H1 (cell line): ENCODE results near the gene GRM1. TPM values are rescaled to one million over a fixed set of nuclear protein-coding genes. Genes with fewer than 3 reads are reported as not detected.

Source experiments
- CTCF ChIA-PET: fragments of 300-600 bp; sonication (Branson Sonifier 250); formaldehyde crosslinking; loops from one replicate; lab custom pipeline; 2021; ENCODE audit not compliant: partially characterized antibody; lab: Charles Lee
- POLR2A ChIA-PET: fragments of 300-600 bp; sonication (Branson Sonifier 250); formaldehyde crosslinking; loops from one replicate; lab custom pipeline; 2021; ENCODE audit warnings: inconsistent platforms; ENCODE audit not compliant: partially characterized antibody; lab: Charles Lee
- DNase-seq, 2 experiments: peaks; one replicate each; pipeline versions ENCODE4 v3.0.0 to v3.0.0-alpha.2; 2010 to 2022; ENCODE audit warnings: low spot score in 2 of 2, low read depth in 1 of 2, mixed read lengths in 1 of 2
- FAIRE-seq: peaks from 2 replicates; lab custom pipeline; 2011; peaks lifted over from hg19 to GRCh38; lab: Jason Lieb, UNC
- H2AFZ ChIP-seq: 2 replicates; pipeline ENCODE4 v1.8.1; 2012; ENCODE audit warnings: low read length, inconsistent platforms
- H2AK5ac ChIP-seq: 2 replicates; pipeline ENCODE4 v1.6.1; 2013; ENCODE audit warnings: low read depth, low read length
- H2BK120ac ChIP-seq: replicated peaks from 2 replicates; pipeline ENCODE3; 2013; ENCODE audit warnings: low read depth, low read length, inconsistent platforms
- H2BK12ac ChIP-seq: 2 replicates; pipeline ENCODE4 v1.6.1; 2013; ENCODE audit warnings: low read depth, low read length
- H2BK15ac ChIP-seq: 2 replicates; pipeline ENCODE4 v1.6.1; 2013; ENCODE audit warnings: low read length
- H2BK20ac ChIP-seq: 2 replicates; pipeline ENCODE4 v1.6.1; 2013; ENCODE audit warnings: low read length
- H2BK5ac ChIP-seq: 2 replicates; pipeline ENCODE4 v1.6.1; 2013; ENCODE audit warnings: low read depth, low read length
- H3K14ac ChIP-seq: 2 replicates; pipeline ENCODE4 v1.6.1; 2013; ENCODE audit warnings: inconsistent platforms; ENCODE audit not compliant: insufficient read length
- H3K18ac ChIP-seq: 2 replicates; pipeline ENCODE4 v1.6.1; 2013; ENCODE audit warnings: low read length; ENCODE audit errors: extremely low read depth
- H3K23ac ChIP-seq: 2 replicates; pipeline ENCODE4 v1.6.1; 2013; ENCODE audit warnings: inconsistent platforms; ENCODE audit not compliant: insufficient read length
- H3K23me2 ChIP-seq: 2 replicates; pipeline ENCODE4 v1.6.1; 2013; ENCODE audit warnings: low read depth, low read length
- H3K27ac ChIP-seq: 2 replicates; pipeline ENCODE4 v1.6.1; 2011; ENCODE audit warnings: low read depth, low read length, inconsistent platforms
- H3K27me3 ChIP-seq, 4 experiments: replicated peaks in 1 of 4; 1 replicate in 1 of 4; 2 replicates in 3 of 4; pipeline versions ENCODE4 v1.6.1 to v1.8.1; 2011 to 2013; ENCODE audit warnings: low read length in 3 of 4, mild to moderate bottlenecking in 3 of 4, inconsistent platforms in 2 of 4, mixed read lengths in 2 of 4, moderate library complexity in 1 of 4; ENCODE audit not compliant: control insufficient read depth in 3 of 4, insufficient read depth in 3 of 4; ENCODE audit errors: extremely low read depth in 1 of 4
- H3K36me3 ChIP-seq, 4 experiments: 2 replicates each; pipeline versions ENCODE4 v1.6.1 to v1.8.1; 2011 to 2013; ENCODE audit warnings: mild to moderate bottlenecking in 4 of 4, low read length in 3 of 4, moderate library complexity in 2 of 4, control low read depth in 1 of 4, inconsistent platforms in 1 of 4; ENCODE audit not compliant: insufficient read depth in 4 of 4, control insufficient read depth in 2 of 4
- H3K4ac ChIP-seq: replicated peaks from 2 replicates; pipeline ENCODE3; 2013; ENCODE audit warnings: low read length, low read depth, mixed read lengths, inconsistent platforms; ENCODE audit not compliant: insufficient read length
- H3K4me1 ChIP-seq, 4 experiments: replicated peaks in 1 of 4; 1 replicate in 1 of 4; 2 replicates in 3 of 4; pipeline versions ENCODE4 v1.6.1 to v1.8.1; 2011 to 2013; ENCODE audit warnings: low read length in 3 of 4, inconsistent platforms in 2 of 4, mixed read lengths in 1 of 4; ENCODE audit not compliant: insufficient read depth in 4 of 4, control insufficient read depth in 3 of 4
- H3K4me2 ChIP-seq, 2 experiments: 2 replicates each; pipeline versions ENCODE4 v1.6.1 to v1.8.1; 2011 to 2013; ENCODE audit warnings: low read depth in 2 of 2, low read length in 2 of 2, control low read depth in 1 of 2, inconsistent platforms in 1 of 2, mild to moderate bottlenecking in 1 of 2; ENCODE audit not compliant: insufficient read depth in 1 of 2
- H3K4me3 ChIP-seq, 4 experiments: fragments of 200-600, 300-600 bp in 1 of 4; sonication (generic), shearing (Covaris generic), sonication (Bioruptor Twin) in 1 of 4; 2 replicates each; pipeline versions ENCODE4 v1.5.1 to v1.8.1; 2011 to 2016; ENCODE audit warnings: low read length in 4 of 4, low read depth in 3 of 4, control low read depth in 2 of 4, inconsistent platforms in 2 of 4, mild to moderate bottlenecking in 2 of 4, mixed read lengths in 1 of 4, moderate library complexity in 1 of 4; ENCODE audit not compliant: insufficient read depth in 2 of 4; ENCODE audit errors: extremely low read depth in 1 of 4
- H3K56ac ChIP-seq: replicated peaks from 2 replicates; pipeline ENCODE3; 2013; ENCODE audit warnings: low read depth, mild to moderate bottlenecking, mixed read lengths, low read length, inconsistent platforms; ENCODE audit not compliant: insufficient read length
- H3K79me1 ChIP-seq: 2 replicates; pipeline ENCODE4 v1.6.1; 2013; ENCODE audit warnings: low read depth, low read length, control low read depth
- H3K79me2 ChIP-seq, 2 experiments: 2 replicates each; pipeline versions ENCODE4 v1.6.1 to v1.8.1; 2012 to 2013; ENCODE audit warnings: low read length in 2 of 2, mild to moderate bottlenecking in 2 of 2, inconsistent platforms in 1 of 2; ENCODE audit not compliant: insufficient read depth in 2 of 2, control insufficient read depth in 1 of 2
- H3K9ac ChIP-seq, 4 experiments: replicated peaks in 1 of 4; 1 replicate in 1 of 4; 2 replicates in 3 of 4; pipeline versions ENCODE4 v1.6.1 to v1.8.1; 2011 to 2013; ENCODE audit warnings: low read depth in 3 of 4, low read length in 3 of 4, control low read depth in 2 of 4, mild to moderate bottlenecking in 2 of 4, moderate library complexity in 2 of 4, inconsistent platforms in 1 of 4; ENCODE audit errors: extremely low read depth in 1 of 4
- H3K9me3 ChIP-seq, 2 experiments: 2 replicates each; pipeline versions ENCODE4 v1.6.1 to v1.8.1; 2012 to 2013; ENCODE audit warnings: mild to moderate bottlenecking in 2 of 2, moderate library complexity in 2 of 2, control low read depth in 1 of 2, inconsistent platforms in 1 of 2, low read depth in 1 of 2, low read length in 1 of 2, mixed read lengths in 1 of 2; ENCODE audit not compliant: insufficient read depth in 2 of 2
- H4K20me1 ChIP-seq, 2 experiments: replicated peaks in 1 of 2; 2 replicates each; pipeline versions ENCODE3 to v1.8.1; 2011 to 2013; ENCODE audit warnings: inconsistent platforms in 2 of 2, low read length in 2 of 2, mild to moderate bottlenecking in 1 of 2; ENCODE audit not compliant: insufficient read depth in 2 of 2, control insufficient read depth in 1 of 2
- H4K5ac ChIP-seq: 2 replicates; pipeline ENCODE4 v1.6.1; 2013; ENCODE audit warnings: low read length, low read depth, mixed read lengths, inconsistent platforms; ENCODE audit not compliant: insufficient read length
- H4K8ac ChIP-seq: 2 replicates; pipeline ENCODE4 v1.8.0; 2013; ENCODE audit warnings: mild to moderate bottlenecking, moderate library complexity, low read length, inconsistent platforms; ENCODE audit not compliant: insufficient read depth; ENCODE audit errors: extremely low read depth
- H4K91ac ChIP-seq: replicated peaks from 2 replicates; pipeline ENCODE3; 2013; ENCODE audit warnings: low read length, mixed read lengths, inconsistent platforms; ENCODE audit not compliant: insufficient read length
- CTBP2 ChIP-seq: IDR thresholded peaks from 2 replicates; pipeline ENCODE4 v1.7.0; 2011; ENCODE audit warnings: borderline replicate concordance, mild to moderate bottlenecking, moderate library complexity, mixed read lengths, low read length; ENCODE audit not compliant: insufficient read depth, insufficient read length
- NANOG ChIP-seq: IDR thresholded peaks from 2 replicates; pipeline ENCODE4 v1.6.1; 2011; ENCODE audit warnings: low read length, low read depth, mild to moderate bottlenecking, inconsistent platforms; ENCODE audit not compliant: insufficient read depth, poor library complexity, severe bottlenecking
- RAD21 ChIP-seq, 2 experiments: IDR thresholded peaks in 1 of 2; conservative IDR thresholded peaks in 1 of 2; 2 replicates each; pipeline ENCODE4 v1.6.1; 2011; ENCODE audit warnings: low read depth in 2 of 2, low read length in 2 of 2, improper control_type of control experiment in 1 of 2, inconsistent platforms in 1 of 2, mild to moderate bottlenecking in 1 of 2, moderate library complexity in 1 of 2
- WGBS, 2 experiments: shearing (Covaris generic) in 1 of 2; methylation state at CpG; one replicate each; pipeline versions ENCODE4 v1.1.6 to v1.1.7; 2013 to 2015; ENCODE audit warnings: low lambda C conversion rate in 2 of 2, mixed read lengths in 2 of 2, inconsistent platforms in 1 of 2, low coverage in 1 of 2, missing lambda C conversion rate in 1 of 2; ENCODE audit not compliant: insufficient replicate concordance in 2 of 2, insufficient coverage in 1 of 2, insufficient read length in 1 of 2; ENCODE audit errors: extremely low coverage in 1 of 2, missing lambda C conversion rate in 1 of 2; 5-methylcytosine and 5-hydroxymethylcytosine counted together
- polyA plus RNA-seq, 7 experiments: library from polyadenylated mRNA; depleted of rRNA in 3 of 7; stranded (reverse) in 5 of 7; unstranded in 2 of 7; fragments of >200 nt in 5 of 7; fragments of 200-250 nt in 2 of 7; gene quantifications; 1 replicate in 5 of 7; 2 replicates in 1 of 7; 4 replicates in 1 of 7; pipeline versions ENCODE4 v1.2.1 to v1.2.3, GENCODE V29; 2011 to 2013; ENCODE audit warnings: missing spikeins in 2 of 7, mixed read lengths in 2 of 7
- total RNA-seq: library from RNA; stranded (reverse); fragmentation: NEBNext Ultra II Directional; extraction: Animal tissue kit (Norgen Biotek cat#: 25700); gene quantifications from 2 replicates; pipeline ENCODE4 v1.2.1, GENCODE V29; 2021
- TF ChIP-seq, protein P1 (sequence below): IDR thresholded peaks from 2 replicates; pipeline ENCODE4 v1.6.1; 2012; ENCODE audit warnings: inconsistent platforms

GRM1 gene
- total and polyA plus RNA-seq, 2 of the 8 experiments (the other 6 are each of a cell fraction or from before 2014, with no cell fraction given), result 0.15 to 1.3 TPM

DNA sequence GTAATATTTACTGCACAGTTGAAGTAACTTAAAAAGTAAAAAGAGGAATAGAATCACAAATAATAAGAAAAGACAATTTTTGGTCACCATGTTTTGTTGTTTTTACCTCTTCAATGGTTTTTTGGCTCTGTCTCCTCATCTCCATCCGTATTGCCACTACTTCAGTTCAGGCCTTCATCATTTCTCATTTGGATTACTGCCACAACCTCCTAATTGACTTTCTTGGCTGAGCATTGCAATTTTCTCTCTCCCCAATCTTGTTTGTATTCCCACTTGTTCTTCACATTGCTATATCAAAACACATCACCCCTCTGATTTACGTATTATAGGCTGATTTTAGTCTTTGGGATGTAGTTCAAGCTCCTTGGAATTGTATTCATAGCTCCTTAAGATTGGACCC is 161.7 kb downstream of the GRM1 start:
- Histone ChIP-seq H3K79me1 (no peaks in the 10 kb centered on the region), H2BK15ac (no peak overlapping the region), H3K4me1 (no peaks in the 10 kb centered on the region), H4K91ac (no peak overlapping the region), H3K79me2 (no peaks in the 10 kb centered on the region), H3K23ac (no peak overlapping the region), H3K23me2 (no peaks in the 10 kb centered on the region), H3K36me3 (no peaks in the 10 kb centered on the region), H3K27ac (no peak overlapping the region), H3K9ac (no peak overlapping the region), H3K27me3 (no peaks in the 10 kb centered on the region), H2BK120ac (no peak overlapping the region), H3K4me3 (no peak overlapping the region), H2AK5ac (no peak overlapping the region), H2BK5ac (no peak overlapping the region), H4K8ac (no peak overlapping the region), H4K5ac (no peak overlapping the region), H3K56ac (no peak overlapping the region), H4K20me1 (no peaks in the 10 kb centered on the region), H2AFZ (no peak overlapping the region), H3K4ac (no peak overlapping the region), H3K9me3 (no peaks in the 10 kb centered on the region), H3K18ac (no peak overlapping the region), H3K4me2 (no peak overlapping the region), H2BK20ac (no peak overlapping the region)
- DNase-seq, result no peak
- POLR2A ChIA-PET, result no interaction called here
- no peak for FAIRE-seq
- WGBS, 2 experiments, result 64% methylated on average over 2 of the region's 2 CpGs; no CpG with 5 or more reads in 1 of the 2 experiments
- TF ChIP-seq RAD21 (IDR thresholded peaks at IDR 0.05 in 1 of 2, conservative IDR thresholded peaks at IDR 0.05 in 1 of 2; ENCODE audit: low read depth in 2 of 2, low read length in 2 of 2), result no peak
- no peak for TF ChIP-seq NANOG
- TF ChIP-seq, protein P1, sequence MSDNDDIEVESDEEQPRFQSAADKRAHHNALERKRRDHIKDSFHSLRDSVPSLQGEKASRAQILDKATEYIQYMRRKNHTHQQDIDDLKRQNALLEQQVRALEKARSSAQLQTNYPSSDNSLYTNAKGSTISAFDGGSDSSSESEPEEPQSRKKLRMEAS, result no peak
- TF ChIP-seq CTBP2, result no peak
- TF ChIP-seq, all 59 proteins: peak for 0
- no peak overlapping the region for H3K14ac ChIP-seq
- no peak overlapping the region for H2BK12ac ChIP-seq
- CTCF ChIA-PET, result interaction anchor here (0.6 to 1.2 kb wide), 2 partner anchors 24 to 573 kb away, joined by 3 read pairs; no protein-coding TSS in a partner anchor
